ENCODE results near the gene SYT9. TPM values are rescaled to one million over a fixed set of nuclear protein-coding genes. Genes with fewer than 3 reads are reported as not detected.

SYT9 gene
- total RNA-seq, 2 donors from 2014 or later: 0.81 to 2.2 TPM

DNA sequence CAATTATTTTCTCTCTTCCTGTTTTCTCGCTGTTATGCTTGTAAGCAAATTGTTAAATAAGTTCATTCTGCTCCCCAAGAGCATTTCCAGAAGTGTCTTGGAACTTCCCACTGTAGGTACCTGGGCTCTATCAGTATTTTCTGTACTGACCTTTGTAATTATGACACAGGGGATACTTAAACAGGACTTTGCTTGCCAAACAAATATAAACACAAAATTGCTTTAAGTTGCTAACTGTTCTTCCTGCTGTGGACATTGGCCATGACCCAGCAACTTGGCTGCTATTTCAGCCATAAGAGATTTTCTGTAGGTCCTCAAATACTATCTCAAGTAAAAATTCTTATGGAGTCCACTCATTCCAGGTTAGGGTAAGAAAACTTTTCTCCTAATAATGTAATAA, 30.1 kb downstream of the SYT9 start:
- no peaks in the 10 kb centered on the region for H3K36me3 Mint-ChIP-seq (ENCODE audit: low read depth)
- TF ChIP-seq, protein P1, sequence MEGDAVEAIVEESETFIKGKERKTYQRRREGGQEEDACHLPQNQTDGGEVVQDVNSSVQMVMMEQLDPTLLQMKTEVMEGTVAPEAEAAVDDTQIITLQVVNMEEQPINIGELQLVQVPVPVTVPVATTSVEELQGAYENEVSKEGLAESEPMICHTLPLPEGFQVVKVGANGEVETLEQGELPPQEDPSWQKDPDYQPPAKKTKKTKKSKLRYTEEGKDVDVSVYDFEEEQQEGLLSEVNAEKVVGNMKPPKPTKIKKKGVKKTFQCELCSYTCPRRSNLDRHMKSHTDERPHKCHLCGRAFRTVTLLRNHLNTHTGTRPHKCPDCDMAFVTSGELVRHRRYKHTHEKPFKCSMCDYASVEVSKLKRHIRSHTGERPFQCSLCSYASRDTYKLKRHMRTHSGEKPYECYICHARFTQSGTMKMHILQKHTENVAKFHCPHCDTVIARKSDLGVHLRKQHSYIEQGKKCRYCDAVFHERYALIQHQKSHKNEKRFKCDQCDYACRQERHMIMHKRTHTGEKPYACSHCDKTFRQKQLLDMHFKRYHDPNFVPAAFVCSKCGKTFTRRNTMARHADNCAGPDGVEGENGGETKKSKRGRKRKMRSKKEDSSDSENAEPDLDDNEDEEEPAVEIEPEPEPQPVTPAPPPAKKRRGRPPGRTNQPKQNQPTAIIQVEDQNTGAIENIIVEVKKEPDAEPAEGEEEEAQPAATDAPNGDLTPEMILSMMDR (conservative IDR thresholded peaks at IDR 0.05): no peak
- DNase-seq: no peak
- Histone ChIP-seq H3K9me3 (ENCODE audit: control insufficient read depth, low read length) (peaks cover 21% of the 10 kb centered on the region), H3K36me3 (ENCODE audit: control insufficient read depth, insufficient read depth, low read length) (no peaks in the 10 kb centered on the region), H3K9ac (ENCODE audit: extremely low read depth, low read length, poor library complexity, severe bottlenecking) (no peak overlapping the region), H3K27me3 (ENCODE audit: control insufficient read depth, insufficient read depth, low read length, poor library complexity, severe bottlenecking) (no peaks in the 10 kb centered on the region), H3K4me1 (ENCODE audit: control insufficient read depth, insufficient read depth, low read length) (no peaks in the 10 kb centered on the region), H3K27ac (ENCODE audit: low read depth, low read length) (no peak overlapping the region), H3K4me3 (ENCODE audit: low read length) (no peak overlapping the region)
- 100% methylated on average over 1 of the region's 1 CpG; no CpG with 5 or more reads in 1 of the 2 experiments for WGBS, 2 experiments (ENCODE audit: insufficient coverage in 1 of 2, insufficient read length in 1 of 2)
- no peak overlapping the region for H3K27ac Mint-ChIP-seq
- peaks cover 20% of the 10 kb centered on the region for H3K9me3 Mint-ChIP-seq
- no peaks in the 10 kb centered on the region for H3K4me1 Mint-ChIP-seq
- H3K27me3 Mint-ChIP-seq (ENCODE audit: insufficient read depth): no peaks in the 10 kb centered on the region
- no peak overlapping the region for H3K4me3 Mint-ChIP-seq

DNA sequence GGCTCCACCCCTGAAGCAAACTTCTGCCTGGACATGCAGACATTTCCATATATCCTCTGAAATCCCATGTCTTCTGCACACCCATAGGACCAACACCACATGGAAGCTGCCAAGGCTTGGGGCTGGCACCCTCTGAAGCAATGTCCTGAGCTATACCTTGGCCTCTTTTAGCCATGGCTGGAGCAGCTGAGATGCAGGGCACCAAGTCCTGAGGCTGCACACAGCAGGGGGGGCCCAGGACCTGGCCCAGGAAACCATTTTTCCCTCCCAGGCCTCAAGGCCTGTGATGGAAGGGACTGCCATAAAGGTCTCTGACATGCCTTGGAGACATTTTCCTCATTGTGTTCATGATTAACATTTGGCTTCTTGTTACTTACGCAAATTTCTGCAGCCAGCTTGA, 34.5 kb downstream of the SYT9 start:
- H3K9ac ChIP-seq (ENCODE audit: extremely low read depth, low read length, poor library complexity, severe bottlenecking): no peak overlapping the region
- Mint-ChIP-seq H3K27ac (no peak overlapping the region), H3K9me3 (peaks cover 28% of the 10 kb centered on the region), H3K36me3 (ENCODE audit: low read depth) (no peaks in the 10 kb centered on the region), H3K27me3 (ENCODE audit: insufficient read depth) (no peaks in the 10 kb centered on the region), H3K4me1 (no peaks in the 10 kb centered on the region), H3K4me3 (no peak overlapping the region)
- H3K27me3 ChIP-seq (ENCODE audit: control insufficient read depth, insufficient read depth, low read length, poor library complexity, severe bottlenecking): no peaks in the 10 kb centered on the region
- peaks cover 21% of the 10 kb centered on the region for H3K9me3 ChIP-seq (ENCODE audit: control insufficient read depth, low read length)
- DNase-seq: no peak
- no peak overlapping the region for H3K27ac ChIP-seq (ENCODE audit: low read depth, low read length)
- no peaks in the 10 kb centered on the region for H3K4me1 ChIP-seq (ENCODE audit: control insufficient read depth, insufficient read depth, low read length)
- WGBS, 2 experiments (ENCODE audit: insufficient coverage in 1 of 2, insufficient read length in 1 of 2): 87 to 100% methylated on average over 1 of the region's 1 CpG
- no peaks in the 10 kb centered on the region for H3K36me3 ChIP-seq (ENCODE audit: control insufficient read depth, insufficient read depth, low read length)
- no peak overlapping the region for H3K4me3 ChIP-seq (ENCODE audit: low read length)
- TF ChIP-seq, protein P1 (conservative IDR thresholded peaks at IDR 0.05): no peak

DNA sequence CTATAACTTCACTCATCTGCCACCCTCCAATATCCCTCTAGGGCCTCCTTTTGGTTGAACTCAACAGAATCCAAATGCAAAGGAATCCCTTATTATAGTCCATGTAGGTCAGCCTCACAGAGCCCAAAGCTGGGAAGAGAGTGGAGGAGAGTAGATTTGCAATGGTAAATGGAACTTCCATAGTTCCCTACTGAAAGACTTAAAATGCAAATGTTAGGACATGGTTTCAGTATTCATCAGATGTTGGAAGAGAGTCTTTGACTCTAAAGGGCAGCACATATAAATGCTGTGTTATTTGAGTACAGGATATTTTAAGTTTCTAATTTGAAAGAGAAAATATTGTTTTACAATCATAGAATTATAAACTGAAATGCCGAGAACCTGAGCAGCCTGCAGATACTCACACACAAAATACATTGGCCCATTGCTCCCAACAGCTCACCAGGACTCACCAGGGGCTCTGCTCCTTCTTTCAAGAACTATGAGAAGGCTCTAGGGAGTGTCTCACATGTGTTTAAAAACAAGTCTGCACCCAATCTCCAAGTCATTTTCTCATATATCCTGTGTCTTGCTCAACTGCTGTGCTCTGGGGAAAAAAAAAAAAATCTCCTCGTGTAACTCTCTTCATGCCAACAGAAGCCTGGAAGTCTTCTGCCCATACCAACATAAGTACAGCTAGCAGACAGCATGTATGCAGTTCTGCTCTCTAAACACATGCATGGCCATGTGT, 39.6 kb downstream of the SYT9 start:
- WGBS, 2 experiments (ENCODE audit: insufficient coverage in 1 of 2, insufficient read length in 1 of 2): 89% methylated on average over 2 of the region's 2 CpGs; no CpG with 5 or more reads in 1 of the 2 experiments
- Histone ChIP-seq H3K9me3 (ENCODE audit: control insufficient read depth, low read length) (peaks cover 4% of the 10 kb centered on the region), H3K27me3 (ENCODE audit: control insufficient read depth, insufficient read depth, low read length, poor library complexity, severe bottlenecking) (no peaks in the 10 kb centered on the region), H3K9ac (ENCODE audit: extremely low read depth, low read length, poor library complexity, severe bottlenecking) (no peak overlapping the region), H3K36me3 (ENCODE audit: control insufficient read depth, insufficient read depth, low read length) (no peaks in the 10 kb centered on the region), H3K4me1 (ENCODE audit: control insufficient read depth, insufficient read depth, low read length) (no peaks in the 10 kb centered on the region), H3K27ac (ENCODE audit: low read depth, low read length) (no peak overlapping the region), H3K4me3 (ENCODE audit: low read length) (no peak overlapping the region)
- Mint-ChIP-seq H3K4me3 (no peak overlapping the region), H3K36me3 (ENCODE audit: low read depth) (no peaks in the 10 kb centered on the region), H3K9me3 (peaks cover 14% of the 10 kb centered on the region), H3K4me1 (no peaks in the 10 kb centered on the region), H3K27ac (no peak overlapping the region), H3K27me3 (ENCODE audit: insufficient read depth) (no peaks in the 10 kb centered on the region)
- no peak for DNase-seq
- TF ChIP-seq, protein P1 (conservative IDR thresholded peaks at IDR 0.05): no peak
